NCI-H1092 (cell line): Measurements from ENCODE around the gene GIMAP8.

Experiments used
- DNase-seq: peaks from one replicate; lab custom pipeline; 2025; lab: John Stamatoyannopoulos, UW

Gene GIMAP8

GRCh38 chr7:150411606-150412005 lies 38.8 kb upstream of the GIMAP8 start:
- DNase-seq: no peak

GRCh38 chr7:150412016-150412415 lies 38.4 kb upstream of the GIMAP8 start:
- DNase-seq: no peak

- no peak for DNase-seq
Measured at GRCh38 chr7:150412518-150413488, 37.6 kb upstream of the GIMAP8 start.

GRCh38 chr7:150413640-150414081 lies 36.8 kb upstream of the GIMAP8 start:
- DNase-seq: no peak

- DNase-seq: no peak
Measured at GRCh38 chr7:150415161-150416153, 35.0 kb upstream of the GIMAP8 start.

- DNase-seq: no peak
Measured at GRCh38 chr7:150417239-150417638, 33.2 kb upstream of the GIMAP8 start.

GRCh38 chr7:150417863-150418262 lies 32.6 kb upstream of the GIMAP8 start:
- no peak for DNase-seq

- no peak for DNase-seq
Measured at GRCh38 chr7:150420242-150420641, 30.2 kb upstream of the GIMAP8 start.

DNA sequence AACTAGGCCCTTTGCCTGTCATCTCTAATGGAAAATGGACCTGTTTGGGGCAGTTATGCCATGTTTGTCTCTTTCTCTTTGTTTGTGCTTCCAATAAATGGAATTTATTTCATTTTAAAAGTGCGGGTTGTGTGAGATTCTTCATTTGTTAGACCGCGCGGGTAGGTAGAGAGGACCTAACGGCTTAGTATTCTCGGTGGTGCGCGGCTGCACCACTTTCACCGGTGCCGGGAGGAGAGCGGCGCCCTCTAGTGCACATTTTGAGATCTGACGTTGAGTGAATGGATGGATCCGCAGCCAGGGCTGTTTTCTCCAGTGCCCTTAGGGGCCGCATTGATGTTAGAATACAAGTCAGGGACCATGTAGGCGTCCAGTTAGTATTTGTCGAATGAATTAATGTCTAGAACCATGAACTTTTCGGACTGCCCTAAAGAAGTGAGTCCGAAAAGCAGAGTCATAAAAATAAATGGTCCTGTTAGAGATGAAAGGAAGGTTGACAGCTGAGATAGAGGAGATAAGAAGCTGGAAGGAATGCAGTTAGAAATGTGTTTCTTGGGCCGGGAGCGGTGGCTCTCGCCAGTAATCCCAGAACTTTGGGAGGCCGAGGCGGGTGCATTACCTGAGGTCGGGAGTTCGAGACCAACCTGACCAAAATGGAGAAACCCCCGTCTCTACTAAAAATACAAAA lies 29.3 kb upstream of the GIMAP8 start:
- peak; percentile 81 for DNase-seq

- no peak for DNase-seq
Measured at GRCh38 chr7:150421831-150422230, 28.6 kb upstream of the GIMAP8 start.

DNA sequence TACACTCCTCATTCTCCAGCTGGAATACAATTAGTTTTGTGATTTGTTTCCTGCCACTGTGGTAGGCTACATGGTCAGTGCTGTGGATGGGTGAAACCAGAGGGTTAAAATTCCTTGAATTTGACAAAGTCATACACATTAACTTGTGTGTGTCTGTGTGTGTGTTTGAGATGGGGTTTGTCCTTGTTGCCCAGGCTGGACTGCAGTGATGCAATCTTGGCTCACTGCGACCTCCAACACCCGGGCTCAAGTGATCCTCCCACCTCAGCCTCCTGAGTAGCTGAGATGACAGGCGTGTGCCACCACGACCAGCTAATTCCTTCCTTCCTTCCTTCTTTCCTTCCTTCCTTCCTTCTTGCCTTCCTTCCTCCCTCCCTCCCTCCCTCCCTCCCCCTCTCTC lies 24.8 kb upstream of the GIMAP8 start:
- DNase-seq: no peak

GRCh38 chr7:150428671-150429451 lies 21.6 kb upstream of the GIMAP8 start:
- no peak for DNase-seq

GRCh38 chr7:150429699-150430098 lies 20.7 kb upstream of the GIMAP8 start:
- no peak for DNase-seq

- no peak for DNase-seq
Measured at GRCh38 chr7:150430465-150431085, 19.9 kb upstream of the GIMAP8 start.

- no peak for DNase-seq
Measured at GRCh38 chr7:150431839-150432658, 18.4 kb upstream of the GIMAP8 start.

DNA sequence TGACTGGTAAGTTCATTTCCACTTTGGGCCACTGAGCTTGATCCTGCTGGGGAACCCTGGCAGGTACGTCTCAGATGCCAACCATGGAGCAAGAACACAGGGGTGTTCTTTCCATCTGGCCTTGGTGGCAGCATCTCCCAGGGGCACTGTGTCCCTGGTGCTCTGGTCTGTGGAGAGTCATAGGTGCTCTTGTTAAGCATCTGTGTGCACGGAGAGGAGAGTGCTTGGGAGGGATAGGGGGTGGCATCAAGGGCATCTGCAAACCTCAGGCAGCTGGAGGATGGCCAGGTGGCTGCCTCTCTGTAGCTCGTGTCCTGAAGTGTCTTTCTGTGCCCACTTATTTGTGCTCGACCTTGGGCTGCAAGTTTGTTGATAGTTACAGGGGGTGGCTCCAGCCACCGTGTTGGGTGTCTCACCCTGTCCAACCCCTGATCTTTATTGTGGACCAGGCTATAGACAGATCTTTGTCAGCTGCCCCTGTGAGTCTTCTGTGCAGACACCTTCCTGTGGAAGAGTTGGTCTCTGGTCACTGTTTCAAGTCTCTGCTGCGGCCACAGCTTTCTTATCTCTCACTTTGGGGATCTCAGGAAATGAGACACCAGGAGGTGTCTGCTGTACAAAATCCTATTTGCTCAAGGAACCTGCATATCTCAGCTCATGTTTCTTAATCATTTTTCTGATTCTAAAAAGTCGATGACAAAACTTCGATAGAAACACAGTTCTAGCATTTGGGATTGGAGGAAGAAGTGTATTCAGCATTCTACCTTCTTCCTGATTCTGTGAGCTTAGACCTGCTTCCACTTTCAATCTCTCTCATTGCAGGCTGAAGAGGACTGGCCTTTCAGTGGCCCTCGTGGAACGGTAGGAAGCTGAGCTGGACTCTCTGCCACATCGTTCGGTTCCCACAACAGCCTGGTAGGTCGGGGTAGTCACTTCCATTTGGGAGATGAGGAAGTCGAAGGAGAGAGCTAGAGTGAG lies 17.2 kb upstream of the GIMAP8 start:
- DNase-seq: no peak

- no peak for DNase-seq
Measured at GRCh38 chr7:150434240-150434639, 16.2 kb upstream of the GIMAP8 start.

DNA sequence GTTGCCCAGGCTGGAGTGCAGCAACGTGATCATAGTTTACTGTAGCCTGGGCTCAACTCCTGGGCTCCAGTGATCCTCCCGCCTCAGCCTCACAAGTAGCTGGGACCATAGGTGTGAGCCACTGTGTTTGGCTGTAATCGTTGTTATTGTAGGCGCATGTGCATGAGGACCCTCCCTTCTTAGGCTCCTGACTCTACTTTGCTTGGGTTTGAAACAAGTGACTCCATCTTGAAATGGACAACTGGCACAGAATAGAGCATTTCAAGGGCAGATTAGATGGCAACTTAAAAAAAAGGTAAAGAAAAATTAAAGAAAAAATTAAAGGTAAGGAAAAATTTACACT lies 15.4 kb upstream of the GIMAP8 start:
- DNase-seq: no peak
